Measurements from ENCODE around the gene ZSCAN10. TPM values are rescaled to one million over a fixed set of nuclear protein-coding genes. Genes with fewer than 3 reads are reported as not detected.
A peak's percentile ranks its signal among the peaks of the same experiment; 100 is the strongest.

ZSCAN10 gene
- total and polyA plus RNA-seq, 9 of the 15 experiments (the other 6 are each of a cell fraction or from before 2014, with no cell fraction given): 0.22 TPM; not detected in 8

GRCh38 chr16:3089717-3090592 lies 9.1 kb downstream of the ZSCAN10 start:
- ATAC-seq: no peak
- H3K4me3 ChIP-seq: no peak overlapping the region
- H3K9ac ChIP-seq (ENCODE audit: insufficient read depth in 1 of 2, low read depth in 2 of 2, low read length in 2 of 2): no peak overlapping the region
- POLR2A ChIA-PET: interaction anchor here (0.6 to 1.1 kb wide), 3 partner anchors 10 to 42 kb away, joined by 3 to 4 read pairs (median 3); no protein-coding TSS in a partner anchor
- no peak for TF ChIP-seq ZNF780A (CRISPR knock-in tag; IDR thresholded peaks at IDR 0.05)
- no peak for TF ChIP-seq USF2 (CRISPR knock-in tag; IDR thresholded peaks at IDR 0.05)
- TF ChIP-seq CXXC5 (CRISPR knock-in tag; IDR thresholded peaks at IDR 0.05): no peak
- no peak for TF ChIP-seq ZFP1 (CRISPR knock-in tag; IDR thresholded peaks at IDR 0.05)
- TF ChIP-seq ZBTB33 (CRISPR knock-in tag; IDR thresholded peaks at IDR 0.05): peak; percentile 66; the same call in 1 of the 2 replicates
- TF ChIP-seq DIDO1 (tag; IDR thresholded peaks at IDR 0.05; ENCODE audit: low read depth): no peak
- DNase-seq (ENCODE audit: extremely low read depth in 1 of 4, low spot score in 3 of 4): no peak
- 64% methylated on average over 64 of the region's 81 CpGs for WGBS (ENCODE audit: insufficient coverage, low coverage, missing lambda C conversion rate)
- no peak for FAIRE-seq
- H2AFZ ChIP-seq (ENCODE audit: low read depth, low read length): no peak overlapping the region
- H3K79me2 ChIP-seq (ENCODE audit: control insufficient read depth, insufficient read depth, low read length): no peaks in the 10 kb centered on the region
- CTCF ChIA-PET (ENCODE audit: low intra/inter-chr PET ratio): no interaction called here
- H3K9me1 ChIP-seq (ENCODE audit: control insufficient read depth, insufficient read depth, low read length): no peaks in the 10 kb centered on the region
- in situ Hi-C loops (cut with MboI): no loop called here
- peaks cover 2 to 26% of the 10 kb centered on the region in 2 experiments; a peak in 3 of 5 replicates for H3K27me3 ChIP-seq (ENCODE audit: control insufficient read depth in 2 of 2, insufficient read depth in 2 of 2, low read length in 2 of 2)
- intact Hi-C loops (cut with micrococcal nuclease): no loop called here
- BruUV-seq (replicated peaks): no TSS peak
- H4K20me1 ChIP-seq (replicated peaks; ENCODE audit: control insufficient read depth, insufficient read depth, low read length): no peaks in the 10 kb centered on the region
- no peaks in the 10 kb centered on the region for H3K9me3 ChIP-seq (replicated peaks; ENCODE audit: control insufficient read depth, insufficient read depth, low read depth, low read length)
- H3K36me3 ChIP-seq (ENCODE audit: control insufficient read depth, insufficient read depth, low read length): no peaks in the 10 kb centered on the region
- no peak overlapping the region for H3K27ac ChIP-seq (ENCODE audit: extremely low read depth, low read depth, low read length)
- no peak overlapping the region for H3K4me2 ChIP-seq (ENCODE audit: insufficient read depth, low read length)
- H3K4me1 ChIP-seq (replicated peaks in 1 of 2; ENCODE audit: control insufficient read depth in 2 of 2, insufficient read depth in 2 of 2, low read length in 2 of 2): peaks cover 19 to 55% of the 10 kb centered on the region in 2 experiments
